HUDEP-2 (cell line): ENCODE measurements around the gene CSNK1A1.
A peak's percentile ranks its signal among the peaks of the same experiment; 100 is the strongest.
"Not testable (repeated sequence)": the region's sequence is repeated elsewhere in the genome, so short reads cannot be mapped to it uniquely, and the experiment has no call there.

Experiments
- DNase-seq, 76 experiments: peaks; one replicate each; lab custom pipeline; 2025; ENCODE audit not compliant: unreplicated experiment in 76 of 76; lab: John Stamatoyannopoulos, UW

The CSNK1A1 gene

GRCh38 chr5:149551227-149552037, at the start of gene CSNK1A1:
Gene CSNK1A1, minus strand, starts transcription at chr5:149551439. Its CDS starts 475 bp downstream, at chr5:149550964.
- peak in 75 of 76 experiments; percentile 77 to 99 (median 97) for DNase-seq

GRCh38 chr5:149600932-149601331, 49.7 kb upstream of the CSNK1A1 start:
- DNase-seq, result no peak

- no peak for DNase-seq
These were observed 48.1 kb upstream of the CSNK1A1 start for GRCh38 chr5:149599375-149599774.

GRCh38 chr5:149598966-149599365, 47.7 kb upstream of the CSNK1A1 start:
- no peak for DNase-seq

GRCh38 chr5:149598234-149598633, 47.0 kb upstream of the CSNK1A1 start:
- DNase-seq, result not testable (repeated sequence)

- no peak for DNase-seq
These were observed 46.4 kb upstream of the CSNK1A1 start for GRCh38 chr5:149597618-149598017.

GRCh38 chr5:149596712-149597111, 45.5 kb upstream of the CSNK1A1 start:
- no peak for DNase-seq

GRCh38 chr5:149595105-149595504, 43.9 kb upstream of the CSNK1A1 start:
- not testable (repeated sequence) for DNase-seq

- DNase-seq, result no peak
These were observed 43.1 kb upstream of the CSNK1A1 start for GRCh38 chr5:149594206-149594895.

GRCh38 chr5:149593370-149593769, 42.1 kb upstream of the CSNK1A1 start:
- DNase-seq, result no peak

GRCh38 chr5:149588936-149589335, 37.7 kb upstream of the CSNK1A1 start:
- no peak for DNase-seq

- DNase-seq, result no peak
These were observed 35.6 kb upstream of the CSNK1A1 start for GRCh38 chr5:149586708-149587318.

- no peak for DNase-seq
These were observed 34.7 kb upstream of the CSNK1A1 start for GRCh38 chr5:149585910-149586309.

GRCh38 chr5:149584121-149584520, 32.9 kb upstream of the CSNK1A1 start:
- DNase-seq, result no peak

- DNase-seq, result peak in 3 of 76 experiments; percentile 5 to 15 (median 14)
These were observed 32.2 kb upstream of the CSNK1A1 start for GRCh38 chr5:149583394-149583793.

GRCh38 chr5:149581931-149582768, 30.9 kb upstream of the CSNK1A1 start:
- DNase-seq, result no peak

- DNase-seq, result peak in 66 of 76 experiments; percentile 4 to 75 (median 56)
These were observed 30.1 kb upstream of the CSNK1A1 start, which contains the start of gene ARHGEF37 for GRCh38 chr5:149581192-149581861. Gene ARHGEF37, plus strand, starts transcription at chr5:149581498. Its CDS starts 16,272 bp downstream, at chr5:149597770.

- peak in 7 of 76 experiments; percentile 13 to 69 (median 35) for DNase-seq
These were observed 29.6 kb upstream of the CSNK1A1 start for GRCh38 chr5:149580808-149581191.

GRCh38 chr5:149578896-149579295, 27.7 kb upstream of the CSNK1A1 start:
- DNase-seq, result no peak

- no peak for DNase-seq
These were observed 24.8 kb upstream of the CSNK1A1 start for GRCh38 chr5:149576021-149576420.
